ENCODE measurements around the gene CST9L. TPM values are rescaled to one million over a fixed set of nuclear protein-coding genes. Genes with fewer than 3 reads are reported as not detected.

The CST9L gene
- total RNA-seq, 1 donor from 2014 or later, result not detected

DNA sequence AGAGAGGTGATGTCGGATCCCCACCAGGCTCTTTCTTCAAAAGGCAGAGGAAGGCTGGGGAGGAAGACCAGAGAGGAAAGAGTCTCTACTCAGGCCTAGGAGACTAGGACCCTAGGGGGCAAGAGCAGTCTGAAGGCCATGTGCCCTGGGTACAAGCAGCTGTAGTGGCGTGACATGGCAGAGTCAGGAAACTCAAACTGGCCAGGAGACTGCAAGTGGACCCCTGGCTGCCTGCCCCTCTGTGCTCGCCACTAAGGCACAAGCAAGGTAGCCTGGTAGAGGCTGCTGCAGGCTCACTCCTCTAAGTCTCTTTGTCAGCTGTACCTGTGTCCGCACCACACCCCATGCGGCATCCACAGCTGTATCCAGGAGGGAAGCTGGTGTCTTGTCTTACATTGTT, 19.9 kb downstream of the CST9L start:
- H3K9me3 ChIP-seq (ENCODE audit: control insufficient read depth in 3 of 3, low read length in 3 of 3), result no peaks in the 10 kb centered on the region
- H3K27ac ChIP-seq (ENCODE audit: low read depth, low read length), result no peak overlapping the region
- no peak overlapping the region for H3K4me3 ChIP-seq (ENCODE audit: low read length in 3 of 3)
- no peak overlapping the region for H3K9ac ChIP-seq (ENCODE audit: low read depth in 1 of 3, low read length in 3 of 3)
- peaks cover 0 to 11% (median 7%) of the 10 kb centered on the region in 3 donors for H3K27me3 ChIP-seq (ENCODE audit: control insufficient read depth in 3 of 3, insufficient read depth in 3 of 3, low read length in 3 of 3)
- no peaks in the 10 kb centered on the region for H3K4me1 ChIP-seq (ENCODE audit: control insufficient read depth in 3 of 3, insufficient read depth in 3 of 3, low read length in 3 of 3)
- no peaks in the 10 kb centered on the region for H3K36me3 ChIP-seq (ENCODE audit: control insufficient read depth in 3 of 3, insufficient read depth in 3 of 3, low read length in 3 of 3)

DNA sequence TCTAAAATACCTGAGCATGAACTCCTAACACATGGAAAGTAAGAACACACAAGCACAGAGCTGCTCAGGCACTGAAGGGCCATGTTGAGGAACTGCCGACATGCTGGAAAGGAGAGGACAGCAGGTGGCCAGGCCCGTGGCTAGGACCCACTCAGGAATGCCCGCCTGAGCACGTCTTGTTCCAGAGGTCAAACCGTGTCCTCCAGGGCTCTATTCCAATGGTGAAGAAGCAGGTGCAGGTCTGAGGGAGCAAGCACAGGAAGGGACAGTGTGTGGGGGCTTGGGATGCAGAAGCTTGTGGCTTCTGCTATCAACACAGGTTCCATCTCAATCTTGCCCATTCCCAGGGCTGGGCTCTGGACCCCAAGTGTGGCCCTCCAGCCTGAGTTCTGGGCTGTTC, 20.7 kb downstream of the CST9L start:
- H3K9ac ChIP-seq (ENCODE audit: low read depth in 1 of 3, low read length in 3 of 3), result no peak overlapping the region
- peaks cover 0 to 13% (median 7%) of the 10 kb centered on the region in 3 donors for H3K27me3 ChIP-seq (ENCODE audit: control insufficient read depth in 3 of 3, insufficient read depth in 3 of 3, low read length in 3 of 3)
- H3K9me3 ChIP-seq (ENCODE audit: control insufficient read depth in 3 of 3, low read length in 3 of 3), result no peaks in the 10 kb centered on the region
- H3K27ac ChIP-seq (ENCODE audit: low read depth, low read length), result no peak overlapping the region
- no peak overlapping the region for H3K4me3 ChIP-seq (ENCODE audit: low read length in 3 of 3)
- no peaks in the 10 kb centered on the region for H3K4me1 ChIP-seq (ENCODE audit: control insufficient read depth in 3 of 3, insufficient read depth in 3 of 3, low read length in 3 of 3)
- no peaks in the 10 kb centered on the region for H3K36me3 ChIP-seq (ENCODE audit: control insufficient read depth in 3 of 3, insufficient read depth in 3 of 3, low read length in 3 of 3)

DNA sequence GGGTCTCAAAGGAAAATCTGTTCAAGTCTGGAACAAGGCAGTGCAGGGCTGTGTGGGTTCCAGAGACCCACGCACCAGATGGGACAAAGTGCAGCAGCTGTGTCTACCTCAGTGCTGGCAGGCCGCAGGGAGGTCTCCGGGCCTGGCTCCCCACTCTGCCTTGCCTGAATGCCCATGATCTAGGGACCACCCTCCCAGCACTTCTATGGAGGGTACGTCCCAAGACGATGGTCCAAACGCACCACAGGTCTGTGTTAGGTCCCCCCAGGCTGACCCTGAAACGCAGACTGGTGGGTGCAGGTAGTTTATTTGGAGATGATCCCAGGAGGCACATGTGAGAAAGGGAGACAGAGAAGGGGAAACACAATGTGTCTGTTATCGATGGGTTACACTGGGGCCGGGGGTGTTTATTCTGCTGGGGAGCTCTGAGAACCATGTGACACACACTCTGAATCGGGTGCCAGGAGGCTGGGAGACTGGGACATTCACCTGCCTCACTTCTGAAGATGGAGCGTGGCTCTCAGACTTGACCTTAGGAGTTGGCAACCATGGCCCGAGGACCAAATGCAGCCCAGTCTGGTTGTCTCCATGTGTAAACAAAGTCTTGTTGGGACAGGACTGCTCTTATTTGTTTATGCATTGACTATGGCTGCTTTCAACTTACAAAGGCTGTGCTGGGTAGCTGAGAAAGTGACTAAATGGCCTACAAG, 21.7 kb downstream of the CST9L start:
- no peaks in the 10 kb centered on the region for H3K4me1 ChIP-seq (ENCODE audit: control insufficient read depth in 3 of 3, insufficient read depth in 3 of 3, low read length in 3 of 3)
- H3K4me3 ChIP-seq (ENCODE audit: low read length in 3 of 3), result no peak overlapping the region
- H3K9me3 ChIP-seq (ENCODE audit: control insufficient read depth in 3 of 3, low read length in 3 of 3), result no peaks in the 10 kb centered on the region
- H3K27ac ChIP-seq (ENCODE audit: low read depth, low read length), result no peak overlapping the region
- no peaks in the 10 kb centered on the region for H3K36me3 ChIP-seq (ENCODE audit: control insufficient read depth in 3 of 3, insufficient read depth in 3 of 3, low read length in 3 of 3)
- H3K27me3 ChIP-seq (ENCODE audit: control insufficient read depth in 3 of 3, insufficient read depth in 3 of 3, low read length in 3 of 3), result peaks cover 0 to 13% (median 7%) of the 10 kb centered on the region in 3 donors
- H3K9ac ChIP-seq (ENCODE audit: low read depth in 1 of 3, low read length in 3 of 3), result no peak overlapping the region

DNA sequence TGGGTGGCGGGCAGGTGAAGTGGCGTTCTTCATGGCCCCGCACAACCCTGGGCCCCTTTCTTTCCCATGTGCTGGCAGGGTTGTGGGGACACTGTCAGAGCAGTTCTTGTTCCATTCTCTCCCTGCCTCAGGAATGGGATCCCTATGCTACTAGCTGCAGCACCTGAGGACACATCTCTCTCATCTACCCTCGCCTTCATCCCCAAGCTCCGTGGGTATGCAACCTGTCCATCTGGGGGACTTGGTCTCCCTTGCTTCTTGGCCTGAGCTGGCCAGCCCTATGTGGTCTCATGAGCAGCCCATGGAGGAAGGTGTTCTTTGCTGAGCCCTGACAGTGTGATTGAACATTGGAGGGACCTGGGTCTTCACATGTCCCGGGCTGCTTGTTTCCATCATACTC, 24.2 kb downstream of the CST9L start:
- H3K36me3 ChIP-seq (ENCODE audit: control insufficient read depth in 3 of 3, insufficient read depth in 3 of 3, low read length in 3 of 3), result no peaks in the 10 kb centered on the region
- no peaks in the 10 kb centered on the region for H3K9me3 ChIP-seq (ENCODE audit: control insufficient read depth in 3 of 3, low read length in 3 of 3)
- H3K27me3 ChIP-seq (ENCODE audit: control insufficient read depth in 3 of 3, insufficient read depth in 3 of 3, low read length in 3 of 3), result peaks cover 0 to 10% (median 7%) of the 10 kb centered on the region in 3 donors
- no peak overlapping the region for H3K9ac ChIP-seq (ENCODE audit: low read depth in 1 of 3, low read length in 3 of 3)
- no peak overlapping the region for H3K4me3 ChIP-seq (ENCODE audit: low read length in 3 of 3)
- no peaks in the 10 kb centered on the region for H3K4me1 ChIP-seq (ENCODE audit: control insufficient read depth in 3 of 3, insufficient read depth in 3 of 3, low read length in 3 of 3)
- no peak overlapping the region for H3K27ac ChIP-seq (ENCODE audit: low read depth, low read length)

DNA sequence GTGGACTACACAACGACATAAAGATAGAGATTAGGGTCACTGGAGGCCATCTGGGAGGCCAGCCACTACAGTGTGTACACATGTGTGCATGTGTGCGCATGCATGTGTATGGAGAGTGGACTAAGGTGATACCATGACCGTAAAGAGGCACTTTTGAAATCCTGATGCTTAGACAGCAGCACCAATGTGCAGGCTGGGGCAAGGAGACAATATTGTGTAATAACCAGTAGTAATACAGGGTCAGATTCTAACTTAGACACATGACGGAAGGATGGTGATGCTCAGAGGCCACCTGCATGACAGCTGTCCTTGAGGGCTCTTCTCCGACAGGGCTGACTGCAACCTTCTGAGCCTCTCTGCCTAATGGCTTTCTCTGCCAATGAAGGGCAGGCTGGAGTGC, 25.5 kb downstream of the CST9L start:
- no peaks in the 10 kb centered on the region for H3K36me3 ChIP-seq (ENCODE audit: control insufficient read depth in 3 of 3, insufficient read depth in 3 of 3, low read length in 3 of 3)
- no peak overlapping the region for H3K27ac ChIP-seq (ENCODE audit: low read depth, low read length)
- peaks cover 0 to 8% (median 4%) of the 10 kb centered on the region in 3 donors for H3K27me3 ChIP-seq (ENCODE audit: control insufficient read depth in 3 of 3, insufficient read depth in 3 of 3, low read length in 3 of 3)
- H3K4me3 ChIP-seq (ENCODE audit: low read length in 3 of 3), result no peak overlapping the region
- no peaks in the 10 kb centered on the region for H3K9me3 ChIP-seq (ENCODE audit: control insufficient read depth in 3 of 3, low read length in 3 of 3)
- H3K4me1 ChIP-seq (ENCODE audit: control insufficient read depth in 3 of 3, insufficient read depth in 3 of 3, low read length in 3 of 3), result no peaks in the 10 kb centered on the region
- no peak overlapping the region for H3K9ac ChIP-seq (ENCODE audit: low read depth in 1 of 3, low read length in 3 of 3)

DNA sequence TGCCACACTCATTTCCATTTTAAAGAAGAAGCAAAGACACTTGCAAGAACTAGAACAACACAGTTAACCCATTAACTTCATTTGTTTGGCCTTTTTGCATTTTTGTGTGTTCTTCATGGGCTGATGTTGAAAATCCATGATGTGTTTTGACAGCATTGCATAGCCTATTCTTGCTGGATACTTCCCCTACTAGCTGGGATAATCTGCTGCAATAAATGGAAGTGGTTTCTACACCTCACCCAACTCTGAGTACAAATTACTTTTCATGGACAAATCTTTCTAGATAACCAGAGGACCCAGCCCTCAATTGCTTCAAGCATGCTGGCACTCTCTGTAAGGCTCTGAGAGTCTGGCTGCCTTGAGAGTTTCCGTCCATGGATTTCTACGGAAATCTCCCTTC, 26.5 kb downstream of the CST9L start:
- Histone ChIP-seq H3K27me3 (ENCODE audit: control insufficient read depth in 3 of 3, insufficient read depth in 3 of 3, low read length in 3 of 3) (peaks cover 0 to 7% (median 4%) of the 10 kb centered on the region in 3 donors), H3K9ac (ENCODE audit: low read depth in 1 of 3, low read length in 3 of 3) (no peak overlapping the region), H3K4me1 (ENCODE audit: control insufficient read depth in 3 of 3, insufficient read depth in 3 of 3, low read length in 3 of 3) (no peaks in the 10 kb centered on the region), H3K27ac (ENCODE audit: low read depth, low read length) (no peak overlapping the region), H3K36me3 (ENCODE audit: control insufficient read depth in 3 of 3, insufficient read depth in 3 of 3, low read length in 3 of 3) (no peaks in the 10 kb centered on the region), H3K4me3 (ENCODE audit: low read length in 3 of 3) (no peak overlapping the region), H3K9me3 (ENCODE audit: control insufficient read depth in 3 of 3, low read length in 3 of 3) (no peaks in the 10 kb centered on the region)

DNA sequence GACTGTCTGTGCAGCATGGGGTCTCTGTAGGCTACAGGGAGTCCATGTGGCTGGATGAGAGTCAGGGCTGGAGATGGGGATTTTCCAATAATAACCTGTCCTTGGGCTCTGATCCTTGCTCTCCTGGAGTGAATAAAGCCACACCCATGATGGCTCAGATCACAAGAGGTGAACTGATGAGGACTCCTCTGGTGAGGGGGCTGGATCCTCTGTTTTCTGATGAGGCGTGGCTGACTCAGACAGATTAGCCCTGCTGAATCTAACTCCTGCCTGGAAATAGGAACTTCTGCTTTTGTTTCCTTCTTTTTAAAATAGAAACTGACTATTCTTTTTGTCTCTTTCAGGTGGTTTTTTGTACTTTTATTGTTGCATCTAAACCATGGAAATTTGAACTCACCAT, 27.0 kb downstream of the CST9L start:
- no peak overlapping the region for H3K4me3 ChIP-seq (ENCODE audit: low read length in 3 of 3)
- H3K27me3 ChIP-seq (ENCODE audit: control insufficient read depth in 3 of 3, insufficient read depth in 3 of 3, low read length in 3 of 3), result peaks cover 0 to 7% (median 4%) of the 10 kb centered on the region in 3 donors
- no peaks in the 10 kb centered on the region for H3K4me1 ChIP-seq (ENCODE audit: control insufficient read depth in 3 of 3, insufficient read depth in 3 of 3, low read length in 3 of 3)
- H3K9ac ChIP-seq (ENCODE audit: low read depth in 1 of 3, low read length in 3 of 3), result no peak overlapping the region
- no peak overlapping the region for H3K27ac ChIP-seq (ENCODE audit: low read depth, low read length)
- no peaks in the 10 kb centered on the region for H3K36me3 ChIP-seq (ENCODE audit: control insufficient read depth in 3 of 3, insufficient read depth in 3 of 3, low read length in 3 of 3)
- H3K9me3 ChIP-seq (ENCODE audit: control insufficient read depth in 3 of 3, low read length in 3 of 3), result no peaks in the 10 kb centered on the region

DNA sequence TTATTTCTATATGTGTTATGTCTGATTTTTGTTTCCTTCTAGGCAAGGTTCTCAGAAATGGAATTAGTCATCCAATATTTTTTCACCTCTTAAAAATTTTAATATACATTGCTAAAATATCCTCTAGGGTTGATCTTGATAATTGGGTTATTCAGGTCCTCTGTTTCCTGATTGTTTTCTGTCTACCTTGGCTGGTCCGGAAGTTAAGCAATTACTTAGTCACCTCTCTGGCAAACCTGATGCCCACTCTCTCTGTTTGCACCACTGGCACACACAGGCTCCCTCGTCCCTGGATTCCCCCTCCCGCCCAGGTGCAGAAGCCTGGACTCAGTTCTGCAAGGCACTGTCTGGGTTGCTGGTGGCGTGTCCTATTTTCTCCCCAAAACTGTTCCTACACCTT, 27.7 kb downstream of the CST9L start:
- Histone ChIP-seq H3K4me1 (ENCODE audit: control insufficient read depth in 3 of 3, insufficient read depth in 3 of 3, low read length in 3 of 3) (no peaks in the 10 kb centered on the region), H3K4me3 (ENCODE audit: low read length in 3 of 3) (no peak overlapping the region), H3K27me3 (ENCODE audit: control insufficient read depth in 3 of 3, insufficient read depth in 3 of 3, low read length in 3 of 3) (peaks cover 0 to 7% (median 4%) of the 10 kb centered on the region in 3 donors), H3K9ac (ENCODE audit: low read depth in 1 of 3, low read length in 3 of 3) (no peak overlapping the region), H3K36me3 (ENCODE audit: control insufficient read depth in 3 of 3, insufficient read depth in 3 of 3, low read length in 3 of 3) (no peaks in the 10 kb centered on the region), H3K9me3 (ENCODE audit: control insufficient read depth in 3 of 3, low read length in 3 of 3) (no peaks in the 10 kb centered on the region), H3K27ac (ENCODE audit: low read depth, low read length) (no peak overlapping the region)

DNA sequence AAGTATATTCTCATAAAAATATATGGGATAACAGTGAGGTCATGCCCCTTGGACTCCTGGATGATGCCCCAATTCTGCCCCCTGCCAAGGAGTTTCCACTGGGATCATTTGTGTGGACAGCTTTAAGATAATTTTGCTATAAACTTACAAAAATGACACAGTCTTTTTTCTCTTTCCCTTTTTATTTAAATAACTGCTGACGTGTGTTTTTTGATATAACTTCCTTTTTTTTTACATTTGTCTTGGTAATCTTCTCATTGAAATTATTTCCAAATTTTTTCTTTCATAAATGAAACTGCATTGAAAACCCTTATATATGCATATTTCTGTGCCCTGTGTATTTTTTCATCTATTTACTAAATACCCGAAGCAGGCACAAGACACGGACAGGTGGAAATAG, 31.3 kb downstream of the CST9L start:
- Histone ChIP-seq H3K4me1 (ENCODE audit: control insufficient read depth in 3 of 3, insufficient read depth in 3 of 3, low read length in 3 of 3) (no peaks in the 10 kb centered on the region), H3K27me3 (ENCODE audit: control insufficient read depth in 3 of 3, insufficient read depth in 3 of 3, low read length in 3 of 3) (peaks cover 0 to 4% (median 0%) of the 10 kb centered on the region in 3 donors), H3K9ac (ENCODE audit: low read depth in 1 of 3, low read length in 3 of 3) (no peak overlapping the region), H3K36me3 (ENCODE audit: control insufficient read depth in 3 of 3, insufficient read depth in 3 of 3, low read length in 3 of 3) (no peaks in the 10 kb centered on the region), H3K4me3 (ENCODE audit: low read length in 3 of 3) (no peak overlapping the region), H3K9me3 (ENCODE audit: control insufficient read depth in 3 of 3, low read length in 3 of 3) (no peaks in the 10 kb centered on the region), H3K27ac (ENCODE audit: low read depth, low read length) (no peak overlapping the region)

DNA sequence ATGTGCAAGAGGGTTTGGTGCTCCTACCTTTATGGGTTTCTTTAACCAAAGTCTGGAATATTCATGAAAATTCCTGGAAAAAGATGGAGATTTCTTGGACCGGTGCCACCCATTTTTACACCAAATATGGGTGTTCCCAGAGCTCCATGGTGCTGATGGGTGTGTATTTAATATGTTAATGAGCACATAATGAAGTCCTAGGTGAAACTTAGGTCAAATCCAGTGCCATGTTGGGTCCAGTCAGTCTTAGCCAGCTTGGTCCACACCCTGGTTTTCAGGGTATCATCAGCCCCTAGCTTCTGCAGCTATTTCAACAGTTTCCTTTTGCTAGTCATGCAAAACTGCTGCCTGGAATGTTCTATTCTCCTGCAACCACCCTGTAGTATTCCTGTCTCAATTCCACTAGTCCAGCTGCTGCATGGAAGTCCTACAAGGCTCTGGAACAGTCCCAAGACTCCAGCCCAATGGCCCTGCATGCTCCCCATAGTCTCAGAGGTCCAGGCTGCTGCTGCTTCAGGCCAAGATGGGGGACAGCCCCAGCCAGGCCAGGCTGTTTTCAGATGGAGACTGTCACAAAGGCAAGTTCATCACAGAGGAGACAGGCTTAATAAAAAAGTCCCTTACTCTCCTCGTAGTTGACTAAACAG, 31.8 kb downstream of the CST9L start:
- Histone ChIP-seq H3K9me3 (ENCODE audit: control insufficient read depth in 3 of 3, low read length in 3 of 3) (no peaks in the 10 kb centered on the region), H3K9ac (ENCODE audit: low read depth in 1 of 3, low read length in 3 of 3) (no peak overlapping the region), H3K27ac (ENCODE audit: low read depth, low read length) (no peak overlapping the region)

More for the DNA sequence above, 31.8 kb downstream of the CST9L start:
- H3K27me3 ChIP-seq (ENCODE audit: control insufficient read depth in 3 of 3, insufficient read depth in 3 of 3, low read length in 3 of 3), result peaks cover 0 to 4% (median 0%) of the 10 kb centered on the region in 3 donors
- no peaks in the 10 kb centered on the region for H3K4me1 ChIP-seq (ENCODE audit: control insufficient read depth in 3 of 3, insufficient read depth in 3 of 3, low read length in 3 of 3)
- H3K4me3 ChIP-seq (ENCODE audit: low read length in 3 of 3), result no peak overlapping the region
- no peaks in the 10 kb centered on the region for H3K36me3 ChIP-seq (ENCODE audit: control insufficient read depth in 3 of 3, insufficient read depth in 3 of 3, low read length in 3 of 3)
